Myometrial cell (primary cell): ENCODE results near the gene ZSCAN2. TPM values are rescaled to one million over a fixed set of nuclear protein-coding genes. Genes with fewer than 3 reads are reported as not detected.

Experiments used
- total RNA-seq: library from RNA; depleted of rRNA; stranded (reverse); fragments of >200 nt; gene quantifications from 2 replicates; pipeline ENCODE4 v1.2.3, GENCODE V29; 2015

ZSCAN2 gene
- total RNA-seq = 9.0 and 14.1 TPM in 2 replicates

DNA sequence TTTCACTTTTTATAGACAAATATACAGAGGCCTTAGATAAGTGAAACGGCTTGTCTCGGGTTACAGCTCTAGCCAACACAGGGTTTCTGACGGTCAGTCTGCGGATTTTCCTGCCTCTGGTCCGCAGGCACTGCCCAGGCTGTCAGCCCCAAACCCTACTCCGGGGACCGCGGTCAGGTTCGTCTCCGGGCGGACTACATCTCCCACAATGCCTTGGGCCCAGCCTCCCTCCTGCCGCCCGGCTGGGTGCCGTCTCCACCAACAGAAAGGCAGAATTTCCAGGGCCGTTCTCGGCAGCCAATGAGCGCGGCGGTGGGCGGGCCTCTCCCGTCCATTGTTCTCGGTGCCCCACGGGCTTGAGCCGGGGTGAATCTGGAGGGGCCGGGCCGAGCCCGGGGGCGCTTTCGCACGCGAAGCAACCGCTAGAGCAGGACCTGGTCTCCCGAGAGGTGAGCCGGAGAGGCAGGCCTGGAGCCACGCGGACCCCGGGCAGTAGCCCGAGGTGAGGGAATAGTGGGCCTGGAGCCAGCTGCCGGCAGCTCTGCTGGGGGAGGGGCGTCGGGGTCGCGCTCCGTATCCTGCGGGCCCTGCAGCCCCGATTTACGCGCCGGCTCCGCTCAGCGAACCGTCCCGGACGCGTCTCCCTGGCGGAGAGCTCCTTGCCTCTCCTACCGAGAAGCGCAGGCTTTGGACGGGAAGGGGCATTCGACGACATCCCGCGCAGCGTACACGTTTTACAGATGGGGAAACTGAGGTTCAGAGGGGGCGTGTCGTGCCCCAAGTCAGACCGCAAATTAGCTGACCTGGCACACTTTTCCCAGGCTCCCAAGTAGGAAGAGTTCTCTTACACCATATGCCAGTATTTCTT, at the start of gene ZSCAN2:
Gene ZSCAN2, plus strand, starts transcription at position 323 of the 868 bp plus-strand sequence. CDS start 2,919 bp downstream, outside the sequence.

DNA sequence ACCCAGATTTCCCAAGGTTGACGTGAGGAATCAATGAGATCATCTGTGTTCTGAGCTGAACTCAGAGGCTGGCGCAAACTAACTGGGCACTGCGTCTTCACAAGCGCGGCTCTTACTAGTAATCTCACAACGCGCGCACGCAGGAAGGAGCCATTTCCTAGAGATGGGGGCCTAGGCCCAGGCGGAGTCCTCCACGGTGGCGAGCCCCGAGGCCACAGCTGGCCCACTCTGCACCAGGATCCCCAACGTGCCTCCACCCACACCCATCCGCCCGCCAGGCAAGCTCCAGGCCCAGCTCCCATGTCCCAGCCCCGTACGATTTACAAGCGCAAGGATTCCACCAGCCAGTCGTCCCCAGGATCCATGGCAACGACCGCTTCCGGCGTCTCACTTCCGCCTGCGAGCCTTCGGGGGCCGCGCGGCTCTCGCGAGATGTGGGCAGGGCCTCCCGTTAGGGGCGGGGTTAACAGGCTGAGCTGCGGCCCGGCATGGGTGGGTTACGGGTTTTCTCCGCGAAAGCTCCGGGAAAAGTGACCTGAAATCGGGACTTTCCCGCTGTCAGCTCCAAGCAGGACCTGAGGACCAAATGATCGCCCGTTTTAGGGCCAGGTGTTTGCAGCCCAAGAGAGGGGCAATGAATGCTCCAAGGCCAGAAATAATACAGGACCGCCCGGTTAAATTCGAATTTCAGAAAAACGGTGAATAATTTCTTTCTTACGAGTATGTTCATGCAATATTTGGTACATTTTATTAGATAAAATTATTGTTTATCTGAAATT, 53.3 kb downstream of the ZSCAN2 start, which contains the start of gene WDR73:
Gene WDR73, minus strand, starts transcription at position 374 of the 779 bp plus-strand sequence. Its CDS starts 9 bp downstream, at position 365.

GRCh38 chr15:84658080-84658787, 57.4 kb downstream of the ZSCAN2 start, which contains the start of gene NMB:
Gene NMB, minus strand, starts transcription at chr15:84658199. Its CDS starts 47 bp downstream, at chr15:84658152.

Other genes starting within 250 kb of the ZSCAN2 start
- 8.6 and 16.8 TPM in 2 replicates for gene WDR73, start 53.3 kb downstream of the ZSCAN2 start, total RNA-seq
- 6.9 and 14.9 TPM in 2 replicates for gene NMB, start 57.2 kb downstream of the ZSCAN2 start, total RNA-seq
- gene SEC11A, start 115.1 kb downstream of the ZSCAN2 start, total RNA-seq = 244 and 247 TPM in 2 replicates
- 4.6 and 6.3 TPM in 2 replicates for gene ZNF592, start 147.6 kb downstream of the ZSCAN2 start, total RNA-seq
- gene ALPK3, start 216.3 kb downstream of the ZSCAN2 start, total RNA-seq = under 0.01 and 0.29 TPM in 2 replicates